ENCODE data around the gene YY1AP1. TPM values are rescaled to one million over a fixed set of nuclear protein-coding genes. Genes with fewer than 3 reads are reported as not detected.

YY1AP1 gene
- total RNA-seq, 4 donors from 2014 or later = 54.8 to 121 (median 113) TPM

GRCh38 chr1:155609515-155610256 is 78.9 kb downstream of the YY1AP1 start, which contains the start of gene MSTO1:
Gene MSTO1 (plus strand): TSS chr1:155610218. CDS start chr1:155610249, 31 bp downstream.
- intact Hi-C loops (cut with DNase I; ENCODE audit: low total_unique reads) = no loop called here
- TF ChIP-seq POLR2A (IDR thresholded peaks at IDR 0.05) = no peak
- TF ChIP-seq, protein P1, sequence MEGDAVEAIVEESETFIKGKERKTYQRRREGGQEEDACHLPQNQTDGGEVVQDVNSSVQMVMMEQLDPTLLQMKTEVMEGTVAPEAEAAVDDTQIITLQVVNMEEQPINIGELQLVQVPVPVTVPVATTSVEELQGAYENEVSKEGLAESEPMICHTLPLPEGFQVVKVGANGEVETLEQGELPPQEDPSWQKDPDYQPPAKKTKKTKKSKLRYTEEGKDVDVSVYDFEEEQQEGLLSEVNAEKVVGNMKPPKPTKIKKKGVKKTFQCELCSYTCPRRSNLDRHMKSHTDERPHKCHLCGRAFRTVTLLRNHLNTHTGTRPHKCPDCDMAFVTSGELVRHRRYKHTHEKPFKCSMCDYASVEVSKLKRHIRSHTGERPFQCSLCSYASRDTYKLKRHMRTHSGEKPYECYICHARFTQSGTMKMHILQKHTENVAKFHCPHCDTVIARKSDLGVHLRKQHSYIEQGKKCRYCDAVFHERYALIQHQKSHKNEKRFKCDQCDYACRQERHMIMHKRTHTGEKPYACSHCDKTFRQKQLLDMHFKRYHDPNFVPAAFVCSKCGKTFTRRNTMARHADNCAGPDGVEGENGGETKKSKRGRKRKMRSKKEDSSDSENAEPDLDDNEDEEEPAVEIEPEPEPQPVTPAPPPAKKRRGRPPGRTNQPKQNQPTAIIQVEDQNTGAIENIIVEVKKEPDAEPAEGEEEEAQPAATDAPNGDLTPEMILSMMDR (IDR thresholded peaks at IDR 0.05) = no peak
- peak within 1 kb of the TSS; percentile 23 for H3K4me3 ChIP-seq (ENCODE audit: low read depth, poor library complexity, severe bottlenecking)
- DNase-seq (ENCODE audit: low spot score in 2 of 2) = peak; percentile 98 to 99
- WGBS, 2 donors = 8 to 16% methylated on average over 22 to 43 of the region's 47 CpGs

Other genes starting within 250 kb of the YY1AP1 start
- gene ASH1L, start 126.0 kb downstream of the YY1AP1 start, total RNA-seq = 10 to 100 TPM; 40.6 to 59.4 (median 49.9) TPM
- 10 to 100 TPM in 2 of 4 donors, 1 to 10 TPM in 2; 6.1 to 12.8 (median 10.2) TPM for gene MSTO1, start 78.6 kb downstream of the YY1AP1 start, total RNA-seq
- 100 to 1,000 TPM in 3 of 4 donors, 10 to 100 TPM in 1; 88.7 to 163 (median 120) TPM for gene DAP3, start 317 bp upstream of the YY1AP1 start, total RNA-seq
- 10 to 100 TPM; 24.9 to 43.9 (median 33.6) TPM for gene GON4L, start 168.4 kb upstream of the YY1AP1 start, total RNA-seq
- 1 to 10 TPM; 1.7 to 4.0 (median 3.5) TPM for gene SYT11, start 170.8 kb upstream of the YY1AP1 start, total RNA-seq
- gene RIT1, start 222.6 kb upstream of the YY1AP1 start, total RNA-seq = 10 to 100 TPM; 16.1 to 34.2 (median 24.2) TPM
- 10 to 100 TPM; 32.7 to 96.0 (median 45.5) TPM for gene KHDC4, start 245.6 kb upstream of the YY1AP1 start, total RNA-seq